T-cell (primary cell): Measurements from ENCODE around the gene ANKRD44. TPM values are rescaled to one million over a fixed set of nuclear protein-coding genes. Genes with fewer than 3 reads are reported as not detected.

Experiments used
- ATAC-seq, 4 experiments: fragments of 200-7000 bp in 3 of 4; fragments of 150-1000 bp in 1 of 4; cut with Tn5 transposase; replicated peaks in 1 of 4; 1 replicate in 3 of 4; 2 replicates in 1 of 4; pipeline ENCODE4 v1.10.0; 2021; ENCODE audit warnings: moderate library complexity in 3 of 4, mild to moderate bottlenecking in 2 of 4, moderate number of reproducible peaks in 1 of 4
- CTCF ChIA-PET, 2 donors: fragments of 300-600 bp; sonication (Branson Sonifier 250); formaldehyde crosslinking; loops; one replicate each; lab custom pipeline; 2022; ENCODE audit warnings: antibody characterized with exemption in 2 of 2; lab: Charles Lee
- POLR2A ChIA-PET, 2 donors: fragments of 300-600 bp; sonication (Branson Sonifier 250); formaldehyde crosslinking; loops; one replicate each; lab custom pipeline; 2022; ENCODE audit warnings: antibody characterized with exemption in 2 of 2; lab: Charles Lee
- DNase-seq, 35 experiments: peaks; one replicate each; pipeline versions ENCODE4 v3.0.0 to v3.0.0-alpha.2; 2013 to 2023
- H3K27ac ChIP-seq: one replicate; pipeline ENCODE4 v1.5.1; 2013; ENCODE audit warnings: low read length
- H3K27me3 ChIP-seq, 2 experiments: replicated peaks in 1 of 2; 1 replicate in 1 of 2; 2 replicates in 1 of 2; pipeline versions ENCODE4 v1.6.1 to v1.7.0; 2013; ENCODE audit warnings: low read length in 1 of 2, mixed read lengths in 1 of 2; ENCODE audit not compliant: control insufficient read depth in 2 of 2, insufficient read depth in 2 of 2; ENCODE audit errors: extremely low read depth in 1 of 2
- H3K36me3 ChIP-seq, 2 donors: 1 replicate in 1 of 2; 2 replicates in 1 of 2; pipeline versions ENCODE4 v1.6.1 to v1.7.0; 2013; ENCODE audit warnings: low read length in 1 of 2; ENCODE audit not compliant: control insufficient read depth in 2 of 2, insufficient read depth in 1 of 2; ENCODE audit errors: extremely low read depth in 1 of 2
- H3K4me1 ChIP-seq, 2 experiments: 1 replicate in 1 of 2; 2 replicates in 1 of 2; pipeline versions ENCODE4 v1.6.1 to v1.7.0; 2013; ENCODE audit warnings: low read length in 2 of 2, mixed read lengths in 1 of 2; ENCODE audit not compliant: insufficient read depth in 2 of 2, control insufficient read depth in 1 of 2; ENCODE audit errors: extremely low read depth in 1 of 2
- H3K4me3 ChIP-seq, 2 donors: 1 replicate in 1 of 2; 2 replicates in 1 of 2; pipeline versions ENCODE4 v1.5.1 to v1.7.0; 2013; ENCODE audit warnings: mild to moderate bottlenecking in 2 of 2, low read length in 1 of 2, moderate library complexity in 1 of 2; ENCODE audit not compliant: control insufficient read depth in 1 of 2; ENCODE audit errors: extremely low read depth in 1 of 2
- H3K9me3 ChIP-seq: 2 replicates; pipeline ENCODE4 v1.7.0; 2013
- H3K27ac Mint-ChIP-seq, 2 donors: one replicate each; pipeline ENCODE4 v1.8.0; 2020 to 2021; ENCODE audit warnings: mild to moderate bottlenecking in 2 of 2, mixed read lengths in 2 of 2
- H3K27me3 Mint-ChIP-seq, 2 donors: one replicate each; pipeline ENCODE4 v1.8.0; 2021 to 2022; ENCODE audit warnings: mixed read lengths in 2 of 2
- H3K36me3 Mint-ChIP-seq: one replicate; pipeline ENCODE4 v1.8.0; 2021; ENCODE audit warnings: mixed read lengths
- H3K4me1 Mint-ChIP-seq, 3 donors: one replicate each; pipeline ENCODE4 v1.8.0; 2020 to 2022; ENCODE audit warnings: mixed read lengths in 3 of 3, mild to moderate bottlenecking in 1 of 3
- H3K4me3 Mint-ChIP-seq, 3 donors: one replicate each; pipeline ENCODE4 v1.8.0; 2020 to 2022; ENCODE audit warnings: mild to moderate bottlenecking in 3 of 3, mixed read lengths in 3 of 3, moderate library complexity in 3 of 3
- H3K9me3 Mint-ChIP-seq, 3 donors: one replicate each; pipeline ENCODE4 v1.8.0; 2020 to 2022; ENCODE audit warnings: mixed read lengths in 3 of 3
- WGBS: methylation state at CpG from one replicate; pipeline ENCODE4 v1.1.5; 2013; ENCODE audit warnings: missing lambda C conversion rate; ENCODE audit not compliant: insufficient coverage; 5-methylcytosine and 5-hydroxymethylcytosine counted together
- total RNA-seq, 35 experiments: library from RNA in 6 of 35; stranded (reverse) in 6 of 35; fragments of 120-200 nt in 1 of 35; gene quantifications; one replicate each; pipeline versions ENCODE4 v1.2.1 to v1.2.4 and lab custom pipeline; 2013 to 2026

The ANKRD44 gene
- total RNA-seq, 5 donors from 2014 or later (not counting 1 experiment from before 2014, with no cell fraction given), result 225 to 333 (median 238) TPM

GRCh38 chr2:197115325-197115724 lies 195.3 kb downstream of the ANKRD44 start:
- Histone ChIP-seq H3K9me3 (no peaks in the 10 kb centered on the region), H3K4me3 (no peak overlapping the region), H3K4me1 (peaks cover 6 to 16% of the 10 kb centered on the region in 2 experiments), H3K27ac (peak overlapping the region; percentile 25), H3K27me3 (no peaks in the 10 kb centered on the region), H3K36me3 (peaks cover 2 to 49% of the 10 kb centered on the region in 2 donors)
- peaks cover 42 to 47% (median 45%) of the 10 kb centered on the region in 3 donors for H3K4me1 Mint-ChIP-seq
- CTCF ChIA-PET, result interaction anchor here (0.6 to 3.7 kb wide), 8 partner anchors 12 to 90 kb away, joined by 3 to 50 read pairs (median 10); no protein-coding TSS in a partner anchor
- H3K36me3 Mint-ChIP-seq, result peaks cover 32% of the 10 kb centered on the region
- DNase-seq (no peak), ATAC-seq (no peak)
- H3K9me3 Mint-ChIP-seq, result no peaks in the 10 kb centered on the region
- no peaks in the 10 kb centered on the region for H3K27me3 Mint-ChIP-seq
- H3K27ac Mint-ChIP-seq, result peak overlapping the region; percentile 81 to 90
- POLR2A ChIA-PET, result no interaction called here
- H3K4me3 Mint-ChIP-seq, result no peak overlapping the region

GRCh38 chr2:197113275-197113711 lies 197.3 kb downstream of the ANKRD44 start:
- Mint-ChIP-seq H3K36me3 (peaks cover 26% of the 10 kb centered on the region), H3K27ac (peak overlapping the region; percentile 87 to 89), H3K4me3 (no peak overlapping the region), H3K4me1 (peaks cover 33 to 39% (median 35%) of the 10 kb centered on the region in 3 donors), H3K27me3 (no peaks in the 10 kb centered on the region), H3K9me3 (no peaks in the 10 kb centered on the region)
- H3K27ac ChIP-seq, result peak overlapping the region; percentile 11
- WGBS, result no CpG with 5 or more reads among the region's 1 CpG
- ChIA-PET POLR2A (interaction anchor here in 1 of 2 donors (0.6 to 1.4 kb wide), 7 partner anchors 14 to 322 kb away, joined by 3 to 6 read pairs (median 3); partner anchors contain the start of genes ANKRD44 and SF3B1), CTCF (interaction anchor here (0.6 to 3.7 kb wide), 89 partner anchors 9 to 1454 kb away, joined by 3 to 50 read pairs (median 5); partner anchors contain the start of gene GTF3C3 (in 1 of the 2))
- H3K4me3 ChIP-seq, result no peak overlapping the region
- DNase-seq (peak in 2 of 35 experiments; percentile 15 to 68), ATAC-seq (peak in 3 of 4 experiments; percentile 31 to 64 (median 47))
- no peaks in the 10 kb centered on the region for H3K9me3 ChIP-seq
- peaks cover 2 to 52% of the 10 kb centered on the region in 2 donors for H3K36me3 ChIP-seq
- H3K4me1 ChIP-seq, result peaks cover 6 to 16% of the 10 kb centered on the region in 2 experiments
- no peaks in the 10 kb centered on the region for H3K27me3 ChIP-seq

GRCh38 chr2:197109326-197109725 lies 201.3 kb downstream of the ANKRD44 start:
- Mint-ChIP-seq H3K36me3 (peaks cover 29% of the 10 kb centered on the region), H3K4me3 (no peak overlapping the region), H3K27ac (no peak overlapping the region)

GRCh38 chr2:197108758-197109157 lies 201.8 kb downstream of the ANKRD44 start:
- 93% methylated on average over 3 of the region's 4 CpGs for WGBS
- peaks cover 29% of the 10 kb centered on the region for H3K36me3 Mint-ChIP-seq
- no peaks in the 10 kb centered on the region for H3K9me3 Mint-ChIP-seq
- ChIA-PET POLR2A (interaction anchor here in 1 of 2 donors (0.6 kb wide), 1 partner anchor 289 kb away, joined by 4 read pairs; no protein-coding TSS in a partner anchor), CTCF (no interaction called here)
- Histone ChIP-seq H3K4me1 (no peaks in the 10 kb centered on the region), H3K27me3 (no peaks in the 10 kb centered on the region), H3K9me3 (no peaks in the 10 kb centered on the region), H3K27ac (no peak overlapping the region), H3K36me3 (peaks cover 10 to 59% of the 10 kb centered on the region in 2 donors), H3K4me3 (no peak overlapping the region)
- no peaks in the 10 kb centered on the region for H3K27me3 Mint-ChIP-seq
- H3K4me3 Mint-ChIP-seq, result no peak overlapping the region
- H3K27ac Mint-ChIP-seq, result no peak overlapping the region
- peaks cover 11 to 21% (median 15%) of the 10 kb centered on the region in 3 donors for H3K4me1 Mint-ChIP-seq
- DNase-seq (no peak), ATAC-seq (no peak)

More at GRCh38 chr2:197109326-197109725, 201.3 kb downstream of the ANKRD44 start:
- Histone ChIP-seq H3K4me1 (no peaks in the 10 kb centered on the region), H3K4me3 (no peak overlapping the region), H3K27me3 (no peaks in the 10 kb centered on the region), H3K9me3 (no peaks in the 10 kb centered on the region), H3K36me3 (peaks cover 10 to 53% of the 10 kb centered on the region in 2 donors), H3K27ac (no peak overlapping the region)
- Mint-ChIP-seq H3K4me1 (peaks cover 14 to 22% (median 19%) of the 10 kb centered on the region in 3 donors), H3K9me3 (no peaks in the 10 kb centered on the region), H3K27me3 (no peaks in the 10 kb centered on the region)
- DNase-seq (no peak), ATAC-seq (no peak)
- CTCF ChIA-PET, result interaction anchor here in 1 of 2 donors (0.6 kb wide), 1 partner anchor 12 kb away, joined by 4 read pairs; no protein-coding TSS in a partner anchor
- POLR2A ChIA-PET, result no interaction called here
- no CpG with 5 or more reads among the region's 2 CpGs for WGBS

GRCh38 chr2:197107291-197108269 lies 203.0 kb downstream of the ANKRD44 start:
- peak overlapping the region; percentile 67 to 79 for H3K27ac Mint-ChIP-seq

GRCh38 chr2:197103363-197103762 lies 207.2 kb downstream of the ANKRD44 start:
- peak overlapping the region in 1 of 2 donors; percentile 36 for H3K27ac Mint-ChIP-seq
- peaks cover 11 to 19% (median 18%) of the 10 kb centered on the region in 3 donors for H3K4me1 Mint-ChIP-seq
- H3K4me1 ChIP-seq, result no peaks in the 10 kb centered on the region
- peaks cover 52% of the 10 kb centered on the region for H3K36me3 Mint-ChIP-seq
- no peak overlapping the region for H3K27ac ChIP-seq
- H3K27me3 ChIP-seq, result no peaks in the 10 kb centered on the region
- WGBS, result no CpG with 5 or more reads among the region's 1 CpG
- H3K9me3 Mint-ChIP-seq, result no peaks in the 10 kb centered on the region
- DNase-seq (no peak), ATAC-seq (no peak)
- no peaks in the 10 kb centered on the region for H3K27me3 Mint-ChIP-seq
- no peaks in the 10 kb centered on the region for H3K9me3 ChIP-seq
- H3K36me3 ChIP-seq, result peaks cover 12 to 67% of the 10 kb centered on the region in 2 donors
- POLR2A ChIA-PET, result no interaction called here
- CTCF ChIA-PET, result no interaction called here
- no peak overlapping the region for H3K4me3 ChIP-seq
- no peak overlapping the region for H3K4me3 Mint-ChIP-seq

More at GRCh38 chr2:197107291-197108269, 203.0 kb downstream of the ANKRD44 start:
- Histone ChIP-seq H3K27ac (no peak overlapping the region), H3K9me3 (no peaks in the 10 kb centered on the region), H3K27me3 (no peaks in the 10 kb centered on the region), H3K4me3 (no peak overlapping the region), H3K4me1 (no peaks in the 10 kb centered on the region), H3K36me3 (peaks cover 10 to 59% of the 10 kb centered on the region in 2 donors)
- Mint-ChIP-seq H3K4me1 (peaks cover 6 to 14% (median 11%) of the 10 kb centered on the region in 3 donors), H3K4me3 (no peak overlapping the region), H3K36me3 (peaks cover 35% of the 10 kb centered on the region), H3K27me3 (no peaks in the 10 kb centered on the region), H3K9me3 (no peaks in the 10 kb centered on the region)
- ChIA-PET CTCF (interaction anchor here in 1 of 2 donors (0.6 to 2.0 kb wide), 2 partner anchors 10 to 276 kb away, joined by 3 to 4 read pairs; no protein-coding TSS in a partner anchor), POLR2A (interaction anchor here in 1 of 2 donors (0.5 kb wide), 1 partner anchor 290 kb away, joined by 6 read pairs; no protein-coding TSS in a partner anchor)
- no CpG with 5 or more reads among the region's 2 CpGs for WGBS
- no peak for DNase-seq
- ATAC-seq, result no peak
